HG03196 (cell line): Measurements from ENCODE around the gene SPATA17.

ENCODE experiments used
- ATAC-seq: cut with Tn5 transposase; IDR thresholded peaks from one replicate; pipeline ENCODE4 v1.9.1; 2021; ENCODE audit not compliant: unreplicated experiment

The SPATA17 gene

DNA sequence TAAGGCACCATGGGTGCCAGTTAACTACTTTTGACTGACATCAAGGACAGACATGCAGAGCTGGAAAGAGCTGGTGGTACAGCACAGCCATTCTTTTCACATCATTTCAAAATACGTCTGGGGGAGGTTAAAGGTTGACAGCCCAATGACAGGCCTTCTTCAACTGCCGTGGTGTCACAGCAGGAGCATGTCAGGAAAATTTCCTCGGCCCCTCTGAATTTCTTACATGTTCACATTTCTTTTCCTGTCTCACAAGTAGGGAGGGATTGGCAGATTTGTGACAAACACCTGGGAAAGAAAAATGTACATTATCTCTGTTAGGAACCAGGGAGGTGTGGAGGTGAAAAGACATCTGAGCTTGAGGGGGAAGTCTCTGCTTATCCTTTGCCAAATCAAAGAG, 279.1 kb downstream of the SPATA17 start:
- ATAC-seq, result no peak

DNA sequence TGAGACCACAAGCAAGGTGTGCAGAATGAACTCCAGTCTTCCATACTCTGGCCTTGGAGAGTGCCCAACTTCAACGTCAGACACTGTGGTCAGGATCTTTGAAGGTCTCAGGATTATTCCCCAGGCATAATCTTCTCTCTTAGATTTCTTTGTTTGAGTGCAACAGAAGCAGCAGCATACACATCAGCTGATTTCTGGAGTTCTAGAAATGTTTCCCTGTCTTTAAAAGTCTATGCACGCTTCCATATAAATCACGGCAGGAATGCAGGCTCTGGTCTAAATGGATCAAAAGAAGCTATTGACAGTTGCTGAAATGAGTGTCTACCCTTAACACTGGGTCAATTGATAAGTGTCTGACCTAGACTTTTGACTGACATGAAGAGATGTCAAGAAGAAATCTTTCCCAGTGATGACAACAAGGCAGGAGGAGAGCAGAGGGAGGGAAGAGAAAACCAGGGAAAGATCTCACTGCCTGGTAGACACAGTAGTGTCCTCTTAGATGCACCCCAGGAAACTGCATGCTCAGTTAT, 279.7 kb downstream of the SPATA17 start:
- ATAC-seq, result no peak

DNA sequence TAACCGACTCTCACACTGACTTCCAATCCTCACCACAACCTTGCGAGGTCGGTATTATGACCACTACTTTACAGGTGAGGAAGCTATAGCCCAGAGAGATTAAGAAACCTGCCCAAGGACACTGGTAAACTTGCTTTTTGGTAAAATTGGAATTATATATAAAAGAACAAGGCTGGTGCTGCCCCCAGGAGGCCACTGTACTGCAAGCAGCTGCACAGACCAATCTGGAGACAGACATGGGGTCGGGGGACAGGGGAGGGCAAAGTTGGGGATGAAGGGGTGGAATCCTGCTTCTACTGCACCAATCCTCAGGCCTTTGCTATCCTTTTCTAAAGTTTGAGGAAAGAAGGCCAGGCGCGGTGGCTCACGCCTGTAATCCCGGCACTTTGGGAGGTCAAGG, 280.8 kb downstream of the SPATA17 start:
- no peak for ATAC-seq

DNA sequence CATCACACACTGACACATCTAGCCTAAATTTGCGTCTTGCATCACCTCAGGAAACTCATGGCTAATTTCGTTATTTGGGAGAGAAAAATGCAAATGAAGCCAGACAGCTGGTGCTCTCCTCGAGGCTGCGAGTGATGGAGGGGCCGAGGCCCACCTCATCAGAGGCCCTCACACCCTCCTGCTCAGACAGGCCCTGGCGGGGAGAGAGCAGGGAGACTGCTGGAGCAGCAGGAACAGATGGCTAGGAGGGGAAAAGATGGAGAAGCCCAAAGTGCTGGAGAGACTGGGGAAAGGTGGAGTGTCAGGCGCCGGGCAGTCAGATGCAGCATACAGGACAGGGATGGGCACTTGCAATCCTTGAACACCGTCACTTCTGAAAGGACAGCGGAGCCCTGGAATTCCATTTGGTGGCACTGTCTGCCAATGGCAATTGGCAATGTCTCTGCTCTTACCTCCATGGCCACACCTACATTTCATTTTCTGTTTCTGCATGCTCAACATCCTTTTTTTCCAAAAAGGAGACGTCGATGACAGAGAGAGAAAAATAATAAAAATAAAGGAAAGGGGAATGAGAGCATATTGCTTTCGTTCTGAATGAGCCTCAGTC, 286.2 kb downstream of the SPATA17 start:
- no peak for ATAC-seq

DNA sequence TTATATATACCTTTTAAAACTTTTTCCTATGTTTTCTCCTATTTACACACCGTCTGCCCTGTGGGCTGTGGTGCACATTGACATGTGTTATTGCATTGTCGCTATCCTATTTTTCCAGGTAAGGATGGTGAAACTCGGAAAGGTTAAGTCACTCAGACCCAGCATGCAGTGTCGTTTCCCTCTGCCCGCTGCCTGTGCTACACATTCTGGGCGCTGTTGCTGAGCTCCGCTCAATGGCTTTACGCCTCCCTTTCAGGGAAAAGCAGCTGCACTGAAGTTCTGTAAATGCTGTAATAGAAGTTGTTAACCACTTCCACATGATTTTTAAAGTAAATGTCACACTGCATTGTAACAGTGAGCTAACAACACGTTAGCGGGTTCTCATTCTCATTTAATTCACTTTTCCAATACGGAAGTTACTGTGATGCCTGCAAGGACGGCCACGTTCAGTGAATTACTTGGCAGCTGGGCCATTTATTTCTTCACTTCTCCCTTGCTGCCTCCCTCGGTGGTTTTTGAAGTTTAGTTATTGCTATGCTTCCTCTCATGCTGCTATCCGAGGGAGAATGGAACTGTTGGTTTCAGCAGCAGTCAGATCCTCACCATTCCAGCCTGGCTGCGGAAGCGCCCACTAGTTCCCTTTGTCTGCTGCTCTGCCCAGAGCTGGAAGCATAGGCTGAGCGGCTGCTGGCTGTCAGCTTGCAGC, 288.7 kb downstream of the SPATA17 start:
- ATAC-seq, result no peak
